NCI-H82 (cell line): ENCODE data around the gene PLEKHA5.

Source experiments
- DNase-seq: peaks from one replicate; lab custom pipeline; 2025; lab: John Stamatoyannopoulos, UW

The PLEKHA5 gene

GRCh38 chr12:19128485-19128884, 1.0 kb upstream of the PLEKHA5 start:
- DNase-seq: no peak

- no peak for DNase-seq
Observed at GRCh38 chr12:19129122-19129485, 429 bp upstream of the PLEKHA5 start.

DNA sequence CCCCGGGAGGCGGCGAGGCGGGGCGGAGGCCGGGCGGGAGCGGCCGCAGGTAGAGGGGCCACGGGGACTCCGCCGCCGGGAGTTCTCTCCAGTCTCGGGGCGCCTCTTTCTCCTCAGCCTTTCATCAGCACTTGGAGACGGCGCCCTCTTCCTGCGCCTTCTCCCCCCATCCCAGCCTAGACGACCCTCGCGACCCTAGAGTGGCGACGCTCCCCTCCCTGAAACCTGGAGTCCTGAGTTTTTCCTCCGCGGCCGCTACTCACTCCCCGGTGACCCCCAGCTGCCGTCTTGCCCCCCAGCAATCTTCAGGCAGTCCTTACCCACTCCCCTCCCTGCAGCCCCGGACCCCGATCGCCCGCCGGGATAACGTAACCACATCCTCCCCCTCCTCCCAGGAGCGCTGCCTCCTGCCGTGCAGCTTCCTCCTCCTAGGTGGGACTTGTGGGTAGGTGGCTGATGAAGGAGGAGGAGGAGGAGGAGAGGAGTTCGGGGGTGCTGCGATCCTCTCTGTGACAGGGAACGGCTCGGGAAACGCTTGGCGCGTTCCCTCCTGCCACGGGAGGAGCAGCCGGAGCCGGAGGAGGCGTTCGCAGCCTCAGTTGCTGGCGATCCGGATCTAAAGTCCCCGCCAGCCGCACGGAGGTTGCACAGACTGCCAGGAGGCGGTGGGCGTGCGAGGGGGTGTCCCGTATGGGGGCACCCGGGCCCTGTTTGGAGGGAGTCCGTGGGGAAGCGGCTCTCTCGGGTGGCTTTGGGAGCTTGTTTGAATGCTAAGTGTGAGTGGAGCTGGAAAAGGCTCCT, 891 bp downstream of the PLEKHA5 start:
- peak; percentile 74 for DNase-seq

DNA sequence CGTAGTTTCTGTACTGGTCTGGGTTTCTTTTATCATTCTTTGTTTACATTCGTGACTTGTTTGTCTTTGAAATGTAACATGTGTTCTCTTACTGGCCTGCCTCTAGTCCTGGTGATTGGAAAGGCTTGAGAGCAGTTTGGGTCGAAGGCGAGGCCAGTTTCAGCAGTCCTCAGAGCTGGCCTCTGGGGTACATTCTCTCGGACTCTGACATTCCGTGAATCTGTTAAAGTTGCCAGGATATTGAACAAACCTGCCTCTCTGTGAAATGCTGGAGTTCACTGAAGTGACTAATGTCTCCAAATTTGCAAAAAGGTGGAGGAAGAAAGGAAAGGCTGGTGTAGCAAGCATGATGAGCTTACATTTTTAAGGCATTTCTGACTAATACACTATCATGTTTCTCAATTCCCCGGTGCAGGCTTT, 1.5 kb downstream of the PLEKHA5 start:
- peak; percentile 62 for DNase-seq

- DNase-seq: no peak
Observed at GRCh38 chr12:19138551-19138950, 9.0 kb downstream of the PLEKHA5 start.

DNA sequence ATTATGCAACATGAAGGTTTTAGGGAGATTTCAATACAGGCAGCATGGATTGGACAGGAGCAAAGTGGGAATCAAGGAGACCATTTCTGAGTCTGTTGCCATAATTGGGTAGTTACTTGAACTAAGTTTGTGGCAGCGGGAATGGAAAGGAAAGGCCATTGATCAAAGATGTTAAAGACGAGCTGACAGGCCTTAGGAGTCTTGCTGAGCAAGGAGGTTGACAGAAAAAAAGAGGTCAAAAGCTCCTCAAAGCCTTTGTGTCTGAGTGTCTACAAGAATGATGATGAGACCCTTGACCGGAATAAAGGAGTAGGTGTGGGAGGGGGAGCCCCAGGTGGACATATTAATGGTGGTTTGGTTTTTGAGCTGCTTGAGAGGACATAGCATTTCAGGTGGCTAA, 9.4 kb downstream of the PLEKHA5 start:
- no peak for DNase-seq

GRCh38 chr12:19139615-19140194, 10.2 kb downstream of the PLEKHA5 start:
- no peak for DNase-seq

- no peak for DNase-seq
Observed at GRCh38 chr12:19140381-19141236, 11.1 kb downstream of the PLEKHA5 start.

- no peak for DNase-seq
Observed at GRCh38 chr12:19142499-19142898, 13.0 kb downstream of the PLEKHA5 start.

DNA sequence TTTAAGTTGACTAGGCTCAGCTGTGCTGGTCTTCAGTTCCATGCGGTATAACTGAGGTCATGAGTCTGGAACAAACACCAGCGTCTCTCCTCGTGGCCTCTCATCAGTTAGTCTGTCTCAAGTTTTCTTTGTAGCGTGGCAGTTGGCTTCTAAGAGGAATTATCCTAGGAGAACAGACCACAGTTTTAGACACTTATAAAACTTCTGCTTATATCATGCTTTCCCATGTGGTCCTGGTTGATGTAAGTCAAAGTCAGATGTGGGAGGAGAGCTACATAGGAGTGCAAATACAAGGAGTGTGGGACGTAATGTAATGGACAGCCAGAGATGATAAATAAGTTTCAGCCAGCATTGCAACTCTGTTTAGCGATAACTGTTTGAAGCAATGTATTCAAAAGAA, 14.8 kb downstream of the PLEKHA5 start:
- DNase-seq: no peak

- DNase-seq: no peak
Observed at GRCh38 chr12:19144985-19145384, 15.5 kb downstream of the PLEKHA5 start.

DNA sequence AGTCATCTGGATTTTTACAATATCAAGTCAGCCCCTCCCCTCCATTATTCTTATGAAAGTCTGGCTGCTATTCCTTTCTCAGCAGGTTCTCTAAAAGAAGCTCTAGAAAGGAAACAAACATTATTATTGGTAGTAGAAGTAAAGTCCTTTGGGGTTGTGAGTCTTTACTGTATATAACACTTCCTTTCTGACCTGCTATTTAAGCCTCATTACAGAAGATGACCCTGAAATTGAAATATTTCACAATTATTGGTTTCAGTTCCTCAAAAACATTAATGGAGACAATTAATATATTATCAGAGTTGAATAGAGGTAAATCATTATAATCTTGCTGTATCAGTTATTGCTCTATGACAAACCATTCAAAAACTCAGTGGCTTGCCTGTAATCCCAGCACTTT, 19.3 kb downstream of the PLEKHA5 start:
- DNase-seq: no peak

- no peak for DNase-seq
Observed at GRCh38 chr12:19150273-19150900, 20.9 kb downstream of the PLEKHA5 start.

DNA sequence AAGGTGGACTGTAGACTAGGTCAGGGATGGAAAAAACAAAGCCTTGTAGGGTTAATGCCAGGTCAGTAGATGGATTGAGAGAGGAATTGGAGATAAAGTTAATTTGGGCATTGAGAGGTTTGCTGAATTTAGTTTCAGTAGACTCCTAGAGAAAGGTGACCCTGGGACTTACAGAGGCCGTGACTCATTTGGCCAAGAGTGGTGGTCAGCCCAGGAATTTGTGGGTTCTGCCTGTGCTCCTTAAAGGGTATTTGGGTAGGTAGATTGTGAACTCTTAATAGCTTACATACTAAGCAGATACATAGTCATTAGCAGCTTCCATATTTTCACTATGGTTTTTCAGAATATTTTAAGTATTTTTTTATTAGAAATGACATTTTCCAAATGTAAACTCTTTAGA, 21.8 kb downstream of the PLEKHA5 start:
- DNase-seq: no peak

- no peak for DNase-seq
Observed at GRCh38 chr12:19153396-19153795, 23.9 kb downstream of the PLEKHA5 start.

DNA sequence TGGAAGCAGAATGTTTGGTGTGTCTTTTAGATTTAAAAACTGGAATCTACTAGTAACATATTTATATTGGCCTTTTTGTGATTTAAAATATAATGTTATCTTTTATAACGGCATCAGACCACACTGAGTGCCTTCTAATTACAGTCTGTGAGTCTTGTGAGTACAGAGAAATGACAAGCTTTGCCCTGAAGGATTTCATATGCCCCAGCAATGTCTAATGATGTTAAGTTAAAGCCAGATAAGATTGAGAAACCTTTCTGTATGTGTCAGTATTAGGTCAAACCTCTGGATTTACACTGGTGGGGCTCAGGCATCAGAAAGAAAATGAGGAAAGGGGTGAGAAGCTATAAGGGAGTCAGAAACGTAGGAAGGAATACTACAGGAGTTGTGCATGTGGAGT, 25.2 kb downstream of the PLEKHA5 start:
- no peak for DNase-seq

GRCh38 chr12:19155981-19156734, 26.6 kb downstream of the PLEKHA5 start:
- DNase-seq: no peak

DNA sequence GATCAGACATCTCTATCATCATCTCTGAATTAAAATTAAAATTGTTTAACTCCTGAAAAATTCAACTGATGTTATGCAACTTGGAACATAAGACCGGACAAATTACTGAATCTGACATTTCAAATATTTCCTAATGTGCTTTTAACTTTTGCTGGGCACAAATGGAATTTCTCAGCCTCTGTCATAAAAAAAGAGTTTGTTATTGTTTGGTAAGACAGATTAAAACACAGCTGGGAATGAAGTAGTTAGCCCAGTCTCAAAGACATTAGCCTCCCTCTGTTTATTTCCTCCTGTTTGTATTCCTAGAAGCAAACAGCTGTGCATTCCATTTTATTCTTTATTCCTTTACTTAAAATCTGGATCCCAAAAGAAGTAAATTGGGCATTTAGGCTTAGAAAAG, 29.4 kb downstream of the PLEKHA5 start:
- no peak for DNase-seq

- no peak for DNase-seq
Observed at GRCh38 chr12:19161216-19161615, 31.7 kb downstream of the PLEKHA5 start.

DNA sequence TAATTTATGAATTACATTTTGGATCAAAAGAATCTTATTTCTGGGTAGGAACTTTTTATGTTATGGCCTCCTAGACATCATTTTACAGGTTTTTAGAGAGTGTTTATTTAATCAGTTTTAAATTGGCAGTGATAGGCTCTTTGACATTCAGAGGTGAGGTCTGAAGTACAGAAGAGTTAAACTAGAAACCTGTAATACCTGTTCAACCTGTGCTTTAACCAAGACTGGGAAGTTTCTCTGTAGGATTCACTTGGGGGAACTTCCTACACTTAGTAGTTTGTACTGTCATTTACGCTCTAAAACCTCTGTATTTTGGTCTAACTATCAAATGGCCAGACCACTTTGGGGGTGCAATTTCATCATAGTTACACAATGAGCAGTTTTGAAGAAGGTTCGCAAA, 35.9 kb downstream of the PLEKHA5 start:
- no peak for DNase-seq

DNA sequence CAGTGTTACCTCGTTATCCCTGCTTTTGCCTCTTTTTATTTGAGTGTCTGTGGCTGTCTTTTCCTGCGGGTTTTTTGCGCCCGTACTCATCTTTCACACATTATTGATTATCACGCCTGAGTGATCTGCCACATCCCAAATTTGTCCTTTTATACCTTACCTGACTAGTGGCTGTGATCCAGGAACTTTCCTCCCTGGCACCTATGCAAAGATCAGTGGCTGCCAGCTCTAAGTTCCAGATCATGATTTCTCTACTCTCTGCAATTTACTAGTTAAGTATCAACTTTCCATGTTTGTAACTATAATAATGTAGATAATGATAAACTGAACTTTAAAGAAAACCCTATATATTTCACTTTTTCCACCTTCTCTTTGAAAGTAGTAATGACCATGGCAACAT, 36.9 kb downstream of the PLEKHA5 start:
- DNase-seq: no peak

DNA sequence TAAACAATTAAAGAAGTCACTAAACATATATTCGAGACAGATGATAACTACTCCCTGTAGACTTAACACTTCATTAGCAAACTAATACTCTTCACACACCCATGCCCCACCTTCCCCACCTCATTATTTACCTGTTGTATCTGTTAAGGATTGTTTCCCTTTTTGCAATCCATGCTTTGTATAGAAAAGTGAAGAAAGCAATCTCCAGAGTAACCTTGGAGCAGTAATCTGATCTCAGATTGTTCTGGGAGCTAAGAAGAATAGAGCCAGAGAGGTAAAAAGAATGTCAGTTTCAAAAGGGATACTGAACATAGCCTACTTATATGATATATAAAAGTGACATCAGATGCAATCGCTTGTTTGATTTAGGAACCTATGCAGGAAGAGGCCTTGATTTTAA, 37.4 kb downstream of the PLEKHA5 start:
- DNase-seq: no peak
